WTC11 (cell line): ENCODE results near the gene STAT3.

ENCODE experiments used
- CREB1 ChIP-seq: sonication (generic); formaldehyde crosslinking; IDR thresholded peaks from 2 replicates; pipeline ENCODE4 v1.8.0; 2023; ENCODE audit warnings: mild to moderate bottlenecking, missing genetic modification reagents
- CTCF ChIP-seq: fragments of 200-600 bp; IDR thresholded peaks from 2 replicates; pipeline ENCODE4 v1.8.0; 2022; ENCODE audit warnings: antibody characterized with exemption
- E2F1 ChIP-seq: sonication (generic); formaldehyde crosslinking; IDR thresholded peaks from 2 replicates; pipeline ENCODE4 v1.8.0; 2022; ENCODE audit warnings: mild to moderate bottlenecking, missing genetic modification reagents
- NFATC4 ChIP-seq: fragments of 250-450 bp; sonication (Bioruptor Pico); IDR thresholded peaks from 2 replicates; pipeline ENCODE4 v1.9.0; 2021; ENCODE audit warnings: mild to moderate bottlenecking
- NFE2L1 ChIP-seq: sonication (generic); formaldehyde crosslinking; IDR thresholded peaks from 2 replicates; pipeline ENCODE4 v1.8.1; 2023; ENCODE audit warnings: missing genetic modification reagents
- TF ChIP-seq, protein P1 (sequence below): sonication (generic); formaldehyde crosslinking; IDR thresholded peaks from 2 replicates; pipeline ENCODE4 v1.8.1; 2023; ENCODE audit warnings: mild to moderate bottlenecking, missing genetic modification reagents, moderate library complexity

- TF ChIP-seq CTCF (no peak), NFE2L1 (no peak), CREB1 (CRISPR knock-in tag) (no peak), E2F1 (no peak), NFATC4 (CRISPR knock-in tag) (no peak)
- TF ChIP-seq, protein P1, sequence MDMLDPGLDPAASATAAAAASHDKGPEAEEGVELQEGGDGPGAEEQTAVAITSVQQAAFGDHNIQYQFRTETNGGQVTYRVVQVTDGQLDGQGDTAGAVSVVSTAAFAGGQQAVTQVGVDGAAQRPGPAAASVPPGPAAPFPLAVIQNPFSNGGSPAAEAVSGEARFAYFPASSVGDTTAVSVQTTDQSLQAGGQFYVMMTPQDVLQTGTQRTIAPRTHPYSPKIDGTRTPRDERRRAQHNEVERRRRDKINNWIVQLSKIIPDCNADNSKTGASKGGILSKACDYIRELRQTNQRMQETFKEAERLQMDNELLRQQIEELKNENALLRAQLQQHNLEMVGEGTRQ (CRISPR knock-in tag) = no peak
Observed at GRCh38 chr17:42284024-42284369, 104.2 kb downstream of the STAT3 start.
